OCI-LY7 (cell line): ENCODE results near the gene OGG1. TPM values are rescaled to one million over a fixed set of nuclear protein-coding genes. Genes with fewer than 3 reads are reported as not detected.
"Not testable (repeated sequence)": the region's sequence is repeated elsewhere in the genome, so short reads cannot be mapped to it uniquely, and the experiment has no call there.

Experiments
- BruUV-seq: library from RNA; stranded (reverse); fragments of 400-500 nt; replicated peaks from 2 replicates; lab custom pipeline; 2021; lab: Mats Ljungman, UMichigan
- CTCF ChIA-PET: fragments of 300-600 bp; sonication (Branson Sonifier 250); formaldehyde crosslinking; loops from one replicate; lab custom pipeline; 2022; ENCODE audit warnings: antibody characterized with exemption; ENCODE audit not compliant: unreplicated experiment; lab: Charles Lee
- POLR2A ChIA-PET: fragments of 300-600 bp; sonication (Branson Sonifier 250); formaldehyde crosslinking; loops from one replicate; lab custom pipeline; 2022; ENCODE audit warnings: antibody characterized with exemption; lab: Charles Lee
- DNase-seq: peaks from one replicate; pipeline ENCODE4 v3.0.0-alpha.2; 2015; ENCODE audit warnings: low spot score
- H2AFZ ChIP-seq: fragments of 200-600 bp; sonication (generic), shearing (Covaris generic); 2 replicates; pipeline ENCODE4 v1.6.1; 2014; ENCODE audit warnings: mild to moderate bottlenecking, antibody characterized with exemption, low read length, moderate library complexity
- H3K27ac ChIP-seq: fragments of 200-600 bp; sonication (generic); 2 replicates; pipeline ENCODE4 v1.5.1; 2014; ENCODE audit warnings: mixed run types, low read depth, mild to moderate bottlenecking, moderate library complexity, low read length, inconsistent platforms; ENCODE audit not compliant: poor library complexity, severe bottlenecking
- H3K36me3 ChIP-seq: fragments of 200-600 bp; sonication (generic); 2 replicates; pipeline ENCODE4 v1.6.1; 2014; ENCODE audit warnings: mild to moderate bottlenecking, antibody characterized with exemption, low read length, moderate library complexity, mixed read lengths; ENCODE audit not compliant: insufficient read depth
- H3K4me1 ChIP-seq: fragments of 200-600 bp; sonication (generic); 2 replicates; pipeline ENCODE4 v1.5.1; 2014; ENCODE audit warnings: mild to moderate bottlenecking, low read length; ENCODE audit not compliant: insufficient read depth, poor library complexity, severe bottlenecking
- H3K4me2 ChIP-seq: fragments of 200-600 bp; sonication (generic); 2 replicates; pipeline ENCODE4 v1.6.1; 2014; ENCODE audit warnings: mild to moderate bottlenecking, low read length
- H3K4me3 ChIP-seq: fragments of 200-600 bp; sonication (generic); 2 replicates; pipeline ENCODE4 v1.5.1; 2014; ENCODE audit warnings: mild to moderate bottlenecking, low read depth, low read length; ENCODE audit not compliant: poor library complexity, severe bottlenecking
- H3K79me2 ChIP-seq: fragments of 200-600 bp; sonication (generic); 2 replicates; pipeline ENCODE4 v1.6.1; 2016; ENCODE audit warnings: low read depth, mild to moderate bottlenecking, low read length, moderate library complexity, mixed read lengths; ENCODE audit not compliant: insufficient read depth
- H3K9me2 ChIP-seq: fragments of 200-600 bp; sonication (generic); 2 replicates; pipeline ENCODE4 v1.6.1; 2016; ENCODE audit warnings: mild to moderate bottlenecking, low read length, mixed read lengths; ENCODE audit not compliant: insufficient read depth
- H3K9me3 ChIP-seq: fragments of 200-600 bp; sonication (generic); 2 replicates; pipeline ENCODE4 v1.6.1; 2014; ENCODE audit warnings: mild to moderate bottlenecking, mixed run types, low read length, mixed read lengths
- H4K20me1 ChIP-seq: fragments of 200-600 bp; sonication (generic); 2 replicates; pipeline ENCODE4 v1.6.1; 2014; ENCODE audit warnings: mild to moderate bottlenecking, antibody characterized with exemption, low read length, moderate library complexity, mixed read lengths; ENCODE audit not compliant: insufficient read depth
- EZH2phosphoT487 ChIP-seq: fragments of 200-600 bp; sonication (generic); IDR thresholded peaks from 2 replicates; pipeline ENCODE4 v1.6.1; 2018; ENCODE audit warnings: low read depth, borderline replicate concordance, mild to moderate bottlenecking, mixed run types, antibody characterized with exemption, low read length, moderate library complexity, mixed read lengths
- intact Hi-C: fragments of 100-400 bp; cut with micrococcal nuclease; formaldehyde crosslinking; loops from one replicate; pipeline ENCODE4 v1.10.0; 2022; ENCODE audit not compliant: unreplicated experiment
- total RNA-seq, 2 experiments: library from RNA; depleted of rRNA in 1 of 2; stranded (reverse); fragments of >200 nt in 1 of 2; shearing (Covaris generic) in 1 of 2; gene quantifications; 2 replicates each; pipeline ENCODE4 v1.2.3, GENCODE V29; 2014 to 2022
- TF ChIP-seq, protein P1 (sequence below): fragments of 200-600 bp; sonication (generic); conservative IDR thresholded peaks from 2 replicates; pipeline ENCODE4 v1.5.1; 2014; ENCODE audit warnings: mild to moderate bottlenecking, antibody characterized with exemption, low read length, moderate library complexity, mixed read lengths

OGG1 gene
- total RNA-seq, 2 experiments from 2014 or later, result 119 to 121 TPM

- Histone ChIP-seq H3K4me2 (no peak within 1 kb of the TSS), H3K9me3 (no peaks in the 10 kb centered on the region), H3K4me3 (no peak within 1 kb of the TSS), H3K36me3 (peaks cover 3% of the 10 kb centered on the region; the same call in 1 of the 2 replicates), H3K27ac (no peak within 1 kb of the TSS), H4K20me1 (no peaks in the 10 kb centered on the region), H2AFZ (no peak within 1 kb of the TSS), H3K9me2 (no peaks in the 10 kb centered on the region), H3K4me1 (peaks cover 7% of the 10 kb centered on the region), H3K79me2 (no peaks in the 10 kb centered on the region)
- intact Hi-C loops, result no loop called here
- CTCF ChIA-PET, result no interaction called here
- TF ChIP-seq, protein P1, sequence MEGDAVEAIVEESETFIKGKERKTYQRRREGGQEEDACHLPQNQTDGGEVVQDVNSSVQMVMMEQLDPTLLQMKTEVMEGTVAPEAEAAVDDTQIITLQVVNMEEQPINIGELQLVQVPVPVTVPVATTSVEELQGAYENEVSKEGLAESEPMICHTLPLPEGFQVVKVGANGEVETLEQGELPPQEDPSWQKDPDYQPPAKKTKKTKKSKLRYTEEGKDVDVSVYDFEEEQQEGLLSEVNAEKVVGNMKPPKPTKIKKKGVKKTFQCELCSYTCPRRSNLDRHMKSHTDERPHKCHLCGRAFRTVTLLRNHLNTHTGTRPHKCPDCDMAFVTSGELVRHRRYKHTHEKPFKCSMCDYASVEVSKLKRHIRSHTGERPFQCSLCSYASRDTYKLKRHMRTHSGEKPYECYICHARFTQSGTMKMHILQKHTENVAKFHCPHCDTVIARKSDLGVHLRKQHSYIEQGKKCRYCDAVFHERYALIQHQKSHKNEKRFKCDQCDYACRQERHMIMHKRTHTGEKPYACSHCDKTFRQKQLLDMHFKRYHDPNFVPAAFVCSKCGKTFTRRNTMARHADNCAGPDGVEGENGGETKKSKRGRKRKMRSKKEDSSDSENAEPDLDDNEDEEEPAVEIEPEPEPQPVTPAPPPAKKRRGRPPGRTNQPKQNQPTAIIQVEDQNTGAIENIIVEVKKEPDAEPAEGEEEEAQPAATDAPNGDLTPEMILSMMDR, result no peak
- TF ChIP-seq EZH2phosphoT487, result no peak
- no peak for DNase-seq
- no TSS peak for BruUV-seq
- POLR2A ChIA-PET, result no interaction called here
Observed at GRCh38 chr3:9769426-9770275, 19.9 kb downstream of the OGG1 start, which contains the start of gene CAMK1. Gene CAMK1 (minus strand): TSS chr3:9769947. CDS start chr3:9767749, 2,198 bp downstream.

DNA sequence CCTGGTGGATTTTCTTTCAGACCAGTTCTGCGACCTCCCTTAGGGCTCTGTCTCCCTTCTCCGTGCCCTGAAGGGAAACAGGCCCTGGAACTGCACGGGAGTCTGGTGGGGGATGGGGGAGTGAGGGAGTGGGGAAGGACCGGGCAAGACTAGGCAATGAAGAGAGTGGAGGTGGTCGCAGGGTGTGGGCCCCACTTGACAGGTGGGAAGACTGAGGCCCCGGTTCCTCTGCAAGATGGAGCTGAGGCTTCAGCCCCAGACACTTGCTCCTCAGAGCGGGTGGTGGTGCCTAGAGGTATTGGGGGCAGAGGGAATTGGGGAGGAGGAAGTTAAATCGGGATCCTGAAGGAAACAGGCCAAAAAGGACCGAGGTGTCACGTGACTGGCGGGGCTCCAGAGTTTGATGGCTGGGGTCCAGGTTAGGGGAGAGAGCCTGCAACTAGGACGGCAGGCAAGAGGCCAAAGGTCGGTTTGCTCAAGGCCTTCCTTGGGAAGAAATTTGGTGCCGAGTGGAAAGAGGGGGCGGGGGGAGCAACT is 20.6 kb downstream of the OGG1 start:
- Histone ChIP-seq H3K79me2 (no peaks in the 10 kb centered on the region), H3K9me3 (no peaks in the 10 kb centered on the region), H3K9me2 (no peaks in the 10 kb centered on the region), H2AFZ (no peak overlapping the region), H3K27ac (no peak overlapping the region), H4K20me1 (no peaks in the 10 kb centered on the region), H3K36me3 (no peaks in the 10 kb centered on the region), H3K4me3 (no peak overlapping the region), H3K4me2 (no peak overlapping the region), H3K4me1 (peaks cover 7% of the 10 kb centered on the region)
- CTCF ChIA-PET, result no interaction called here
- BruUV-seq, result no TSS peak
- TF ChIP-seq, protein P1, result no peak
- TF ChIP-seq EZH2phosphoT487, result no peak
- intact Hi-C loops, result no loop called here
- POLR2A ChIA-PET, result no interaction called here
- DNase-seq, result no peak

DNA sequence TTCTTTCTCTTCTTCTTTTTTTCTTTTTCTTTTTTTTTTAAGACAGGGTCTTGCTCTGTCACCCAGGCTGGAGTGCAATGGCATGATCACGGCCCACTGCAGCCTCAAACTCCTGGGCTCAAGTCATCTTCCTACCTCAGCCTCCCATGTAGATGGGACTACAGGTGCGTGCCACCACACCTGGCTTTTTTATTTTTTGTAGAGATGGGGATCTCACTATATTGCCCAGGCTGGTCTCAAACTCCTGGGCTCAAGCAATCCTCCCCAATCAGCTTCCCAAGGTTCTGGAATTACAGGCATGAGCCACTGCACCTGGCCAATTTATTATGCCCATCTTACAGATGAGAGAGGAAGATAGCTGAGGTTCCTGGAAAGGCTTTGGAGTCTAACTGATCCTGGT is 21.3 kb downstream of the OGG1 start:
- H3K36me3 ChIP-seq, H2AFZ ChIP-seq, H3K9me3 ChIP-seq, H3K9me2 ChIP-seq, H3K4me3 ChIP-seq, H3K79me2 ChIP-seq, H4K20me1 ChIP-seq, H3K4me2 ChIP-seq, intact Hi-C loops, H3K4me1 ChIP-seq, CTCF ChIA-PET, DNase-seq, H3K27ac ChIP-seq, BruUV-seq: not testable (repeated sequence)
- POLR2A ChIA-PET, result interaction anchor here (0.7 to 1.3 kb wide), 2 partner anchors 10 to 11 kb away, joined by 3 read pairs; no protein-coding TSS in a partner anchor
